Keratinocyte (primary cell): ENCODE data around the gene CACNA2D1. TPM values are rescaled to one million over a fixed set of nuclear protein-coding genes. Genes with fewer than 3 reads are reported as not detected.

Experiments used
- DNase-seq: peaks from one replicate; pipeline ENCODE4 v3.0.0-alpha.2; 2011; ENCODE audit warnings: low read depth, missing footprints, low spot score
- FAIRE-seq: peaks from 2 replicates; lab custom pipeline; 2011; peaks lifted over from hg19 to GRCh38; lab: Jason Lieb, UNC
- H2AFZ ChIP-seq: 2 replicates; pipeline ENCODE4 v1.6.0; 2012; ENCODE audit warnings: low read length, control low read depth, inconsistent platforms; ENCODE audit not compliant: control insufficient read depth
- H3K27ac ChIP-seq: 2 replicates; pipeline ENCODE4 v1.5.1; 2011; ENCODE audit warnings: low read length; ENCODE audit not compliant: control insufficient read depth, insufficient read depth
- H3K27me3 ChIP-seq: 3 replicates; pipeline ENCODE4 v1.6.0; 2011; ENCODE audit warnings: low read length; ENCODE audit not compliant: control insufficient read depth, insufficient read depth; ENCODE audit errors: extremely low read depth
- H3K36me3 ChIP-seq, 2 experiments: 2 replicates in 1 of 2; 3 replicates in 1 of 2; pipeline ENCODE4 v1.5.1; 2011; ENCODE audit warnings: low read length in 2 of 2, mild to moderate bottlenecking in 1 of 2; ENCODE audit not compliant: control insufficient read depth in 2 of 2, insufficient read depth in 2 of 2; ENCODE audit errors: extremely low read depth in 1 of 2
- H3K4me1 ChIP-seq: 3 replicates; pipeline ENCODE4 v1.5.1; 2011; ENCODE audit warnings: low read length; ENCODE audit not compliant: control insufficient read depth, insufficient read depth; ENCODE audit errors: extremely low read depth
- H3K4me2 ChIP-seq: 3 replicates; pipeline ENCODE4 v1.6.0; 2011; ENCODE audit warnings: low read depth, low read length; ENCODE audit not compliant: control insufficient read depth, insufficient read depth; ENCODE audit errors: extremely low read depth
- H3K4me3 ChIP-seq, 3 experiments: fragments of 200-600 bp in 1 of 3; sonication (generic) in 1 of 3; 2 replicates in 2 of 3; 3 replicates in 1 of 3; pipeline ENCODE4 v1.5.1; 2011 to 2016; ENCODE audit warnings: low read length in 3 of 3, mild to moderate bottlenecking in 3 of 3, control low read depth in 2 of 3, inconsistent platforms in 1 of 3, low read depth in 1 of 3, mixed read lengths in 1 of 3, mixed run types in 1 of 3, moderate library complexity in 1 of 3; ENCODE audit not compliant: control insufficient read depth in 2 of 3, insufficient read depth in 2 of 3; ENCODE audit errors: extremely low read depth in 1 of 3
- H3K79me2 ChIP-seq: 2 replicates; pipeline ENCODE4 v1.6.0; 2012; ENCODE audit warnings: low read length; ENCODE audit not compliant: control insufficient read depth, insufficient read depth
- H3K9ac ChIP-seq: 3 replicates; pipeline ENCODE4 v1.6.0; 2011; ENCODE audit warnings: low read length; ENCODE audit not compliant: control insufficient read depth, insufficient read depth; ENCODE audit errors: extremely low read depth
- H3K9me1 ChIP-seq: 3 replicates; pipeline ENCODE4 v1.6.0; 2011; ENCODE audit warnings: low read length; ENCODE audit not compliant: control insufficient read depth, insufficient read depth; ENCODE audit errors: extremely low read depth
- H3K9me3 ChIP-seq: 2 replicates; pipeline ENCODE4 v1.5.1; 2012; ENCODE audit warnings: low read depth, low read length; ENCODE audit not compliant: control insufficient read depth
- H4K20me1 ChIP-seq: 3 replicates; pipeline ENCODE4 v1.6.0; 2011; ENCODE audit warnings: low read length; ENCODE audit not compliant: control insufficient read depth, insufficient read depth; ENCODE audit errors: extremely low read depth
- CTCF ChIP-seq, 3 experiments: IDR thresholded peaks in 1 of 3; conservative IDR thresholded peaks in 1 of 3; optimal IDR thresholded peaks in 1 of 3; 2 replicates in 2 of 3; 3 replicates in 1 of 3; pipeline versions ENCODE3 to v1.5.1; 2011; ENCODE audit warnings: low read length in 3 of 3, mild to moderate bottlenecking in 3 of 3, moderate library complexity in 2 of 3, control low read depth in 1 of 3, inconsistent platforms in 1 of 3; ENCODE audit not compliant: insufficient read depth in 2 of 3; ENCODE audit errors: extremely low read depth in 1 of 3
- EZH2 ChIP-seq: IDR thresholded peaks from one replicate; pipeline ENCODE4 v1.6.1; 2012; ENCODE audit warnings: inconsistent platforms, mild to moderate bottlenecking, low read length, moderate library complexity
- dilution Hi-C: fragments of 300-500 bp; cut with MboI; formaldehyde crosslinking; loops from one replicate; pipeline ENCODE4 v1.7.0; 2020; ENCODE audit warnings: low sequenced_read_pairs; ENCODE audit not compliant: extremely low pct_ligation_motif_present
- polyA plus RNA-seq, 5 experiments: library from polyadenylated mRNA; depleted of rRNA in 3 of 5; stranded (reverse) in 3 of 5; stranded (forward) in 1 of 5; unstranded in 1 of 5; fragments of >200 nt; gene quantifications; 1 replicate in 1 of 5; 2 replicates in 3 of 5; 3 replicates in 1 of 5; pipeline versions ENCODE4 v1.2.1 to v1.2.3, GENCODE V29; 2011 to 2012; ENCODE audit warnings: missing spikeins in 2 of 5, low read depth in 1 of 5, low replicate concordance in 1 of 5

CACNA2D1 gene
- polyA plus RNA-seq, 1 donor (not counting 4 experiments of a cell fraction or from before 2014, with no cell fraction given) = 1.8 TPM

GRCh38 chr7:82364671-82365070 lies 78.9 kb downstream of the CACNA2D1 start:
- dilution Hi-C loops = no loop called here
- Histone ChIP-seq H3K27ac (no peak overlapping the region), H3K9me3 (no peaks in the 10 kb centered on the region), H3K4me2 (no peak overlapping the region), H3K9me1 (no peaks in the 10 kb centered on the region), H3K36me3 (no peaks in the 10 kb centered on the region), H3K4me1 (no peaks in the 10 kb centered on the region), H3K4me3 (no peak overlapping the region), H3K79me2 (no peaks in the 10 kb centered on the region), H3K27me3 (no peaks in the 10 kb centered on the region), H3K9ac (no peak overlapping the region), H4K20me1 (no peaks in the 10 kb centered on the region), H2AFZ (no peak overlapping the region)
- DNase-seq = no peak
- no peak for TF ChIP-seq EZH2
- TF ChIP-seq CTCF (optimal IDR thresholded peaks at IDR 0.05 in 1 of 3, IDR thresholded peaks at IDR 0.05 in 1 of 3, conservative IDR thresholded peaks at IDR 0.05 in 1 of 3; ENCODE audit: extremely low read depth in 1 of 3, insufficient read depth in 2 of 3, low read length in 3 of 3) = no peak
- no peak for FAIRE-seq

- TF ChIP-seq EZH2 = no peak
- Histone ChIP-seq H2AFZ (no peak overlapping the region), H3K9me3 (no peaks in the 10 kb centered on the region), H3K27me3 (no peaks in the 10 kb centered on the region), H3K9me1 (no peaks in the 10 kb centered on the region), H3K9ac (no peak overlapping the region), H3K36me3 (no peaks in the 10 kb centered on the region), H3K27ac (no peak overlapping the region), H3K79me2 (no peaks in the 10 kb centered on the region), H3K4me1 (no peaks in the 10 kb centered on the region), H4K20me1 (no peaks in the 10 kb centered on the region), H3K4me3 (no peak overlapping the region), H3K4me2 (no peak overlapping the region)
- dilution Hi-C loops = no loop called here
- FAIRE-seq (no peak), DNase-seq (no peak)
These were observed 79.5 kb downstream of the CACNA2D1 start for GRCh38 chr7:82364048-82364447.

GRCh38 chr7:82362129-82362706 lies 81.4 kb downstream of the CACNA2D1 start:
- Histone ChIP-seq H3K27me3 (no peaks in the 10 kb centered on the region), H3K79me2 (no peaks in the 10 kb centered on the region), H4K20me1 (no peaks in the 10 kb centered on the region), H3K4me2 (no peak overlapping the region), H3K4me3 (no peak overlapping the region), H3K9me3 (no peaks in the 10 kb centered on the region), H3K9ac (no peak overlapping the region), H2AFZ (no peak overlapping the region), H3K4me1 (no peaks in the 10 kb centered on the region), H3K36me3 (no peaks in the 10 kb centered on the region), H3K9me1 (no peaks in the 10 kb centered on the region), H3K27ac (no peak overlapping the region)
- TF ChIP-seq CTCF (optimal IDR thresholded peaks at IDR 0.05 in 1 of 3, IDR thresholded peaks at IDR 0.05 in 1 of 3, conservative IDR thresholded peaks at IDR 0.05 in 1 of 3; ENCODE audit: extremely low read depth in 1 of 3, insufficient read depth in 2 of 3, low read length in 3 of 3) (no peak), EZH2 (no peak)
- DNase-seq (no peak), FAIRE-seq (no peak)
- dilution Hi-C loops = no loop called here
